Activated T-cell treated with anti-CD3 and anti-CD28 coated beads, Interleukin-2, amount 50 U/mL, for 72 hours (primary cell): ENCODE results near the gene C1QTNF7. TPM values are rescaled to one million over a fixed set of nuclear protein-coding genes. Genes with fewer than 3 reads are reported as not detected.

Source experiments
- ATAC-seq, 2 donors: fragments of 150-1000 bp; cut with Tn5 transposase; replicated peaks in 1 of 2; 2 replicates each; pipeline ENCODE4 v1.10.0; 2021; ENCODE audit warnings: moderate library complexity in 2 of 2, mild to moderate bottlenecking in 1 of 2
- DNase-seq, 2 donors: peaks; one replicate each; pipeline ENCODE4 v3.0.0; 2021 to 2022; ENCODE audit warnings: mixed read lengths in 1 of 2
- H3K27ac Mint-ChIP-seq: one replicate; pipeline ENCODE4 v1.8.0; 2022; ENCODE audit warnings: mild to moderate bottlenecking, moderate library complexity, mixed read lengths
- H3K27me3 Mint-ChIP-seq: one replicate; pipeline ENCODE4 v1.8.0; 2022; ENCODE audit warnings: low read depth, mixed read lengths
- H3K36me3 Mint-ChIP-seq, 2 donors: one replicate each; pipeline ENCODE4 v1.8.0; 2022; ENCODE audit warnings: mixed read lengths in 2 of 2, mild to moderate bottlenecking in 1 of 2; ENCODE audit not compliant: insufficient read depth in 2 of 2
- H3K4me1 Mint-ChIP-seq: one replicate; pipeline ENCODE4 v1.8.0; 2022; ENCODE audit warnings: low read depth, mixed read lengths
- H3K4me3 Mint-ChIP-seq, 2 donors: one replicate each; pipeline ENCODE4 v1.8.0; 2022; ENCODE audit warnings: mild to moderate bottlenecking in 2 of 2, mixed read lengths in 2 of 2, moderate library complexity in 2 of 2
- H3K9me3 Mint-ChIP-seq, 2 donors: one replicate each; pipeline ENCODE4 v1.8.0; 2022; ENCODE audit warnings: mixed read lengths in 2 of 2
- total RNA-seq, 2 donors: library from RNA; stranded (reverse); gene quantifications; one replicate each; pipeline ENCODE4 v1.2.3, GENCODE V29; 2022

The C1QTNF7 gene
- total RNA-seq, 2 donors from 2014 or later: not detected

DNA sequence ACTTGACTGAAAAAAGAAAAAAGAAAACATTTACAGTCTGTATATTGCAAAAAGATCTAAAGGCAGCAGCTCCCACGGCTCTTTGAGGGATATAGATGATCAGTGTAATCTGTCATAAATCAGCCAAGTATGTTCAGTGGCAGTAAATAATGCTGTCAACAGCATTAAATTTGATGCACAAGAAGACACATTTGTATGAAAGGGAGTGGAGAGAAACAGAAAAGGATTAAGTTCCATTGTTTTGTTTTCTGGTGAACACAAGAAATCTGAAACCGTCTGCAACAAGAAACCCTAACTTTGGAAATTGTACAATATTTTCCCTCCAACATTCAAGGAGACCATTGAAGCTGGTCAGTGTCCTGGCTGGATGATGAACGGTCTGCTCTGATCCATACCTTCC, 27.6 kb upstream of the C1QTNF7 start:
- Mint-ChIP-seq H3K9me3 (no peaks in the 10 kb centered on the region), H3K36me3 (no peaks in the 10 kb centered on the region), H3K27ac (no peak overlapping the region), H3K4me1 (peaks cover 31% of the 10 kb centered on the region), H3K4me3 (no peak overlapping the region), H3K27me3 (no peaks in the 10 kb centered on the region)
- DNase-seq (no peak), ATAC-seq (no peak)

DNA sequence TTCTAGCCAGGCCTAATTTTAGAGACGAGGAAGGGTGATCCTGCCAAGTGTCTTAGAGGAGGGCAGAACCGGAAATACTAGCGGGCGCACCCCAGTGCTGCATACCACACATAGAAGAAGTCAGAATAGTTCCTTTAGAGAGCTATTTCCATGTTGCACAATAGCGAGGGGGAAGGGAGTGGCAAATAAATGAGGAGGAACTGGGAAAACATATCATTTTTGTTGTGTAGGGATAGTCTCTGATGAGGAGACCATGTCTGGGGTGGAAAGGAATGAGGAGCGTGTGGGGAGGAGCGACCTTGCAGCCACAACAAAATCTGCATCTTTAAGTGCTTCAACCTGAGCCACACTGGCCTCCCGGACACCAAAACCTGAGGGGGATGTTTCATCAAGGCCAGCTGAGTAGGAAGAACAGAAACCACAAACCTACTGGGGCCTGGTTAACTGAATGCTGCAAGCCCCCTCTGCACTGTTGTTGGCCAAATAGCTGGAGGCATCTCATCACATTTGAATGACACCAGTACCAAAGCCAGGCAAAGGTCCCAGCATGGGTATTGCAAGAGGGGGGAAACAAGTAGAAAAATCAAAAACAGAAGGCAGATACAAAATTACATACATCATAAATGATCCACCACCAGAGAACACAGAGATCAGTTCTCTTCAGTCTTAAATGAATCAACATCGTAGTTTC, 26.7 kb upstream of the C1QTNF7 start:
- peak overlapping the region; percentile 78 to 94 for H3K4me3 Mint-ChIP-seq

DNA sequence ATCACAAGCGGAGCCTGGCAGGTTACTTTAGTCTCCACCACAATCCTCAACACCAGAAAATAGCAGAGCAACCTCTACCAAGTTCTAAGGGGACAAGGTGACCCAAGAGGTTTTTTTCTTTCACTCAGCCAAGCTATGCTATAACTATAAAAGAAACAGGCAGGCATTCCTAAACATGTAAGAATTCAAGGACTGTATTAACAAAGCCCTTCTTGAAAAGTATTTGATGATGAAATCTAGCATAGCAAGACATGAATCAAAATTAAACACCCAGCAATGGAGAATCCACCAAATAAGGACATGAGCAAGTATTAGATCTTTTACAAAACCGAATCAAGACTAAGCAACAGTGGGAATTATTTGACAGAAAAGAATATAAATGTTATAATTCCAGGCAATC, 25.7 kb upstream of the C1QTNF7 start:
- Mint-ChIP-seq H3K27me3 (no peaks in the 10 kb centered on the region), H3K4me3 (peak overlapping the region; percentile 78 to 94), H3K9me3 (no peaks in the 10 kb centered on the region), H3K36me3 (no peaks in the 10 kb centered on the region), H3K27ac (peak overlapping the region; percentile 99), H3K4me1 (peaks cover 25% of the 10 kb centered on the region)
- DNase-seq: no peak
- ATAC-seq: no peak

More for the DNA sequence above, 26.7 kb upstream of the C1QTNF7 start:
- Mint-ChIP-seq H3K9me3 (no peaks in the 10 kb centered on the region), H3K27me3 (no peaks in the 10 kb centered on the region), H3K36me3 (no peaks in the 10 kb centered on the region), H3K4me1 (peaks cover 30% of the 10 kb centered on the region), H3K27ac (peak overlapping the region; percentile 99)
- DNase-seq (peak; percentile 27 to 39), ATAC-seq (peak; percentile 70 to 75)

DNA sequence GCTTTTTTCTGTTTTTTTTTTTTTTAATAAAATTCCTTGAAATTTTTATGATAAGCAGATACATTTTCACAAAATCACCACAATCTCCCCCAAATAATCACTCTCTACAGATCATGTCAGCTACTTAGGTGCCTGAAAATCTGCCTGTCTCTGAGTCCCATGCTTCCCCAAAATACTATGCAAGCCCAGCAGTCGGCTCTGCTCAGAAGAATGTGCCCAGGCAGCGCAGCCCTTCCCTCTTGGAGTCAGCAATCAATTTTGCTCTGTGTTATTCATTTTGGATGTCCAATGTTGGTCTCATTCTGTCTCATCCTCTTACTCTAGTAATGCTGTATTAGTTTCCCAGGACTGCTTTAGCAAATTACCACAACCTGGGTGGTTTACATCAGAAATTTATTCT, 24.9 kb upstream of the C1QTNF7 start:
- H3K9me3 Mint-ChIP-seq: no peaks in the 10 kb centered on the region
- ATAC-seq (no peak), DNase-seq (no peak)
- no peak overlapping the region for H3K4me3 Mint-ChIP-seq
- no peaks in the 10 kb centered on the region for H3K36me3 Mint-ChIP-seq
- peaks cover 25% of the 10 kb centered on the region for H3K4me1 Mint-ChIP-seq
- no peaks in the 10 kb centered on the region for H3K27me3 Mint-ChIP-seq
- no peak overlapping the region for H3K27ac Mint-ChIP-seq

DNA sequence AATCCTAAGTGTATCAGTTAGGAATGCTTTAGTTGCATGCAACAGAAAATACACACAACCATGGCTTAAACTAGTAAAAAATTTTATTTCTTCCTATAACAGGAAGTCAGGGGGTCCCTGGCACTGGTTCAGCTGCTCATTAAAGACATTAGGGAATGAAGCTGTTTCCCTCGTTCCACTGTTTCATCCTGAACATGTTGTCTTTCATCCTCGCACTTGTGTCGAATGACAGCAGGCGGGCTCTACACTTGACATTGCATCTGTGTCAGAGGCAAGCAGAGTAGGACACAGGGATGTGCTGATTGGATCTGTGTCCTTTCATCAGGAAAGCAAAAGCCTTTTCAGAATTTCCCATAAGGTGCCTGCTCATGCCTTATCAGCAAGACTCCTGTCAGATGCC, 22.8 kb upstream of the C1QTNF7 start:
- ATAC-seq: no peak
- H3K9me3 Mint-ChIP-seq: no peaks in the 10 kb centered on the region
- no peak overlapping the region for H3K27ac Mint-ChIP-seq
- H3K4me3 Mint-ChIP-seq: no peak overlapping the region
- H3K27me3 Mint-ChIP-seq: no peaks in the 10 kb centered on the region
- H3K4me1 Mint-ChIP-seq: peaks cover 24% of the 10 kb centered on the region
- H3K36me3 Mint-ChIP-seq: no peaks in the 10 kb centered on the region
- no peak for DNase-seq

DNA sequence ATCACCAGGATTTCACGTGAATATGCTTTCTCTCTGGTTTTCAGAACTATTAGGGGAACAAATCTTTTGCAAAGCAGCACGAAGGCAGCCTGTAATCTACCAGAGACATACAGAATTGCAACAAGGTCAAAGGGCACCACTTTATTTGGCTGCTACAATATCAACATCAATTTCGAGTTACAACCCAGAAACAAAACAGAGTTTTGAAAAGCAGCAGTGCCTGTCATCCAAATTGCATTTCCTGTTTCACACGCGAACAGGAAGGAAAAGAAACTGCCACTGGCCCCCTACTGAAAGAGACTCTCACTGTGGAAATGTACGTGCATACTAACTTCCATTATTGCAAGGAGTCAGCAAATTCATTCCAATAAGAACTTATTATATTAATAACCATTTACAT, 17.1 kb upstream of the C1QTNF7 start:
- H3K36me3 Mint-ChIP-seq: no peaks in the 10 kb centered on the region
- ATAC-seq: peak in 1 of 2 donors; percentile 58
- peaks cover 49% of the 10 kb centered on the region for H3K4me1 Mint-ChIP-seq
- no peaks in the 10 kb centered on the region for H3K9me3 Mint-ChIP-seq
- H3K27me3 Mint-ChIP-seq: no peaks in the 10 kb centered on the region
- DNase-seq: peak in 1 of 2 donors; percentile 12
- H3K4me3 Mint-ChIP-seq: peak overlapping the region; percentile 54 to 73
- H3K27ac Mint-ChIP-seq: peak overlapping the region; percentile 31

DNA sequence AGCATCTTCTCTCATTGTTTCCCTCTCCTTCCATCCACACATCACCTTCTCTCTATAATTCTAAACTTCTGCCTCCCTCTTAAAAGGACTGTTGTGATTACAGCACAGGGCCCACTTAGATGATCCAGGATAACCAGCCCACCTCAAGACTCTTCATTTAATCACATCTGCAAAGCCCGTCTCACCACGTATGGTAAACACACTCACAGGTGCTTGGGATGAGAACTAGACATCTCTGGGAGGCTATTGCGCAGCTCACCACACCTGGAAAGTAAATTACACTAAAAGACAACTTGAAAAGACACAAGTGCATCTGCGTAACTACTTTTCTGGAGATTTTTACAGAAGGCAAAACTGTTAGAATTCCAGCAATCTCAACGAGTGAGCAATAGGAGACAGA, 15.4 kb upstream of the C1QTNF7 start:
- H3K4me3 Mint-ChIP-seq: no peak overlapping the region
- DNase-seq (no peak), ATAC-seq (no peak)
- H3K9me3 Mint-ChIP-seq: peaks cover 0 to 3% of the 10 kb centered on the region in 2 donors
- H3K36me3 Mint-ChIP-seq: no peaks in the 10 kb centered on the region
- H3K27me3 Mint-ChIP-seq: no peaks in the 10 kb centered on the region
- no peak overlapping the region for H3K27ac Mint-ChIP-seq
- H3K4me1 Mint-ChIP-seq: peaks cover 49% of the 10 kb centered on the region

DNA sequence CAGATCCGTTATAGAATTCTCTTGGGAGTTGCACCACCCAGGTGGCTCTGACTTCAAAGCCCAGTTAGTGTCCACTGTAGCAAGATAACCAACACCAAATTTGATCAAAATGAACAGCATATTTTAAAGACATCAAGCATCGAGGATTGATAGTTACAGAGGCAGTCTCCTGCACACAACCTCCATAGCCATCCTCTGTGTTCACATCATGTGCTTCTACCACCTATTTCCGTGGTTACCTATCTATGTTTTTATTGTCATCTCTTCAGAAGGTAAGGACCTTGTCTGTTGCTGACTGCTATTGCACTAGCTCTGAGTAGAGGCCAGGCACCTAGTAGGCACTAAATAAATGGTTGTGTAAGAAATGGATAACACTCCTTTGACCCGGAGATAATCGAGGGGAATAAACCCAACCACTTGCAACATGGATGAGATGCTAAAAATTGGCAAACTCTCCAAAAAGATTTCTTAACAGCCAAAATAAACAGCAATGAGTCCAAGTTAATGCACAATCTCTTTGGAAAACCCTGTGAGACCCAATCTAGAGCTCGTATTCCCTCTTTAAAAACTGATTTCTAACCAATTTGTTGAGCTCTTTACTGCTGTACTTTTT, 14.7 kb upstream of the C1QTNF7 start:
- H3K27me3 Mint-ChIP-seq: no peaks in the 10 kb centered on the region
- no peak for DNase-seq
- H3K36me3 Mint-ChIP-seq: no peaks in the 10 kb centered on the region
- H3K4me3 Mint-ChIP-seq: no peak overlapping the region
- peaks cover 49% of the 10 kb centered on the region for H3K4me1 Mint-ChIP-seq
- H3K27ac Mint-ChIP-seq: no peak overlapping the region
- peaks cover 0 to 4% of the 10 kb centered on the region in 2 donors for H3K9me3 Mint-ChIP-seq
- ATAC-seq: no peak

DNA sequence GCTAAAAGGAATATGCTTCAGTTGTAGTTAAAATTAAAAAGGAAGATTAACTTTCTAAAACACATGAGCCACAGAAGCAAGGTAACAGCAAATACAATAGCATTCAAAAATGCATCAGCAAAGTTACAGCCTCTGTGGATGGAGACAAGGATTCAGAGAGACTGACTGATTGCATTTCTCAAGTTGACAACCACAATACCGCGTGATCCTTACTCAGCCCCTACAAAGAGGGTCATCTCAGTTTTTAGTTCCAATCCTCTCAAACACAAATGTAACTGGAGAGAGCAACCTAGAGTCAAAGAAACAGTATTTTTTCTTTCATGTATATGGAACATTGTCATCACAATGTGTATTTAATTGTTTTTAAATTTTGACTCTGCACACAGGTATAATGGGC, 14.2 kb upstream of the C1QTNF7 start:
- peaks cover 0 to 4% of the 10 kb centered on the region in 2 donors for H3K9me3 Mint-ChIP-seq
- no peaks in the 10 kb centered on the region for H3K27me3 Mint-ChIP-seq
- DNase-seq (no peak), ATAC-seq (peak; percentile 49 to 59)
- no peaks in the 10 kb centered on the region for H3K36me3 Mint-ChIP-seq
- no peak overlapping the region for H3K4me3 Mint-ChIP-seq
- H3K4me1 Mint-ChIP-seq: peaks cover 49% of the 10 kb centered on the region
- H3K27ac Mint-ChIP-seq: no peak overlapping the region

DNA sequence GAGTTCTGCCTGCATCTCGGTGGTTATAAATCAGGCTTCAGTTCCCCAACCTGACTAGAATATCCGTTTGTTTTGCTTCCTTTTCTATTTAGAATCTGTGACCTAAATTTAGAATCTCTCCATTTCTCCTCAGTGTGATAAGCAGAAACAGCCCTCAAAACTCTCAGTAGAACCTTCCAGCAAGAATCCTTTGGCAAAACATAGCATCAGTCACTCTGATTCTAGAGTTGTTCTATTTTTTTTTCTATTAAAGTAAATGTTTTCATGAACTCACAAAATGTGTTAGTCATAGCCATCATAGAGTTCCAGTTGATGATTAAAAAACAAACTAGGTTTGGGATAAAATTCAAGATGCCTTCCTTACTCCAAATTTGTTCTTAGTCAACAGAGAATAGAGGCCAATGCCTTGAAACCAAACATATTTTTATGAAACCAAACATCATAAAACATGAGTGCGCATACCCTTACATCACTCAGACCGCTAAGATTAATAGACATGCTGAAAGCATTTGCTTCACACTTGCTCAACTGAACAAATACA, 13.2 kb upstream of the C1QTNF7 start:
- DNase-seq: no peak
- H3K4me1 Mint-ChIP-seq: peaks cover 49% of the 10 kb centered on the region
- no peak overlapping the region for H3K27ac Mint-ChIP-seq
- no peaks in the 10 kb centered on the region for H3K36me3 Mint-ChIP-seq
- no peaks in the 10 kb centered on the region for H3K27me3 Mint-ChIP-seq
- H3K9me3 Mint-ChIP-seq: peaks cover 0 to 4% of the 10 kb centered on the region in 2 donors
- no peak for ATAC-seq
- no peak overlapping the region for H3K4me3 Mint-ChIP-seq

DNA sequence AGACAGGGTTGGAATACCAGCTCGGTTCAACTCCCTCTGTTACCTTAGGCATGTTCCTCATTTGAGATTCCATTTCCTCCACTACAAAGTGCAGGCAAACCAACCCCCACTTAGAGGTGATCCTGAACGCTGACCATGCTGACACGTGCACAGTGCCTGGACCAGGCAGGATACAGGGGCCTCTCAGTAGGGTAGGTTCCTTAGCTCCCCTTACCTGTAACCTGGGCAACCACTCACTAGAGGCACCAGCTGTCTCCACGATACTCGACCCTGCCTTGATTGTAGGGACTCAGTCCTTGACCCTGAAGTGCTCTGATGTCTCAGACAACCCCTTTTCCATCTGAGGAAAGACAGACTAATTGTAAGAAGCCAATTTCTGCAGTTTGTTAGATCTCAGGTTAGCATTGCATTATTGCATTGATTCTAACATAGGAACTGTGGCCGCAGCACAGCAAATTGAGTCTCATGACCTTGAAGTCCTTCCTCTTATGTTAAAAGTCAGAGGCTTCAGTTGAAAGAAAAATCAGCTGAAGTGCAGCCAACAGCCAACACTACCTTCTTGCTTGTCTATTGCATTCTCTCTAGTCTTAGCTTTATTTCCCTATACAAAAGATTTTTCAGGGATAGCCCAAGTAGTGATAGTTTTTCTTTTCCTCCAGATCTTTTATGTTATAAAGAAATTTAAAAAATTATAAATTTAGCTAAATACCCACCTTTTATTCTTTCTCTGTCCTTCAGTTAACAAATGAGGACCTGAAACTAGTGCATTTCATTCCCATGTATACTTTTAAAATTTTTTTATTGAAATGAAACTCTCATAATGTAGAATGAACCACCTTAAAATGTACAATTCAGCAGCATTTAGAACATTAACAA, 11.2 kb upstream of the C1QTNF7 start:
- Mint-ChIP-seq H3K36me3 (no peaks in the 10 kb centered on the region), H3K4me1 (peaks cover 34% of the 10 kb centered on the region), H3K9me3 (peaks cover 0 to 4% of the 10 kb centered on the region in 2 donors), H3K27me3 (no peaks in the 10 kb centered on the region), H3K27ac (no peak overlapping the region), H3K4me3 (no peak overlapping the region)
- ATAC-seq: no peak
- no peak for DNase-seq

DNA sequence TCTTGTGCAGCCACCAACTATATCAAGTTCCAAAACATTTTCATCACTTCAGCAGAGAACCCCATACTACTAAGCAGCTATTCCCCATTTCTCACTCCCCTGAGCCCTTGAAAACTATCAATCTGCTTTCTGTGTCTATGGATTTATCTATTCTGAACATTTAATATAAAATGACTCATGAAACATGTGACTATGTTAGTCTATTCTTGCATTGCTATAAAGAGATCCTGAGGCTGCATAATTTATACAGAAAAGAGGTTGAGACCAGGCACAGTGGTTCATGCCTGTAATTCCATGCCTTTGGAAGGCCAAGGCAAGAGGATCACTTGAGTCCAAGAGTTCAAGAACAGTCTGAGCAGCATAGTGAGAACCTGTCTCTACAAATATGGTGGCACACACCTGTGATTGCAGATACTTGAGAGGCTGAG, 10.6 kb upstream of the C1QTNF7 start:
- Mint-ChIP-seq H3K9me3 (peaks cover 0 to 4% of the 10 kb centered on the region in 2 donors), H3K36me3 (no peaks in the 10 kb centered on the region), H3K4me3 (no peak overlapping the region), H3K27ac (no peak overlapping the region), H3K4me1 (peaks cover 28% of the 10 kb centered on the region), H3K27me3 (no peaks in the 10 kb centered on the region)
- ATAC-seq (no peak), DNase-seq (no peak)

DNA sequence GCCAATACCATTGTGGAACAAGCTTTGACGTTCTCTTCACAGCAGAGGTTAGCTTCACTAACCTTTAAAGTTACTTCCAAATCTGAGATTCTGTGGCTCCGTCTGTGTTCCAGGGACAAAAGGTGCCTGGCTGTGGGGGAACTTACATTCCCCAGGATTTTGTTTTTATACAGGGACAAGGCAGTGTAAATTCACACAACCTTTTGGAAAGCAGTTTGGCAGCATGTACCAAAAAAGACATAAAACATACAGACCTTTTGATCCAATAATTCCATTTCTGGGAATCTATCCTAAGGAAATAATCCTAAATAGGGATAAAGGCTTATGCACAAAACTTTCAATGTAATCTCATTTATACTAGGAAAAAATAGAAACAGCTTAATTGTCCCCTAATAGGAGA, 8.9 kb upstream of the C1QTNF7 start:
- H3K4me1 Mint-ChIP-seq: peaks cover 24% of the 10 kb centered on the region
- ATAC-seq: no peak
- H3K4me3 Mint-ChIP-seq: no peak overlapping the region
- H3K9me3 Mint-ChIP-seq: peaks cover 0 to 4% of the 10 kb centered on the region in 2 donors
- no peaks in the 10 kb centered on the region for H3K27me3 Mint-ChIP-seq
- no peaks in the 10 kb centered on the region for H3K36me3 Mint-ChIP-seq
- H3K27ac Mint-ChIP-seq: no peak overlapping the region
- no peak for DNase-seq
